ENCODE measurements around the gene STPG1.

STPG1 gene

DNA sequence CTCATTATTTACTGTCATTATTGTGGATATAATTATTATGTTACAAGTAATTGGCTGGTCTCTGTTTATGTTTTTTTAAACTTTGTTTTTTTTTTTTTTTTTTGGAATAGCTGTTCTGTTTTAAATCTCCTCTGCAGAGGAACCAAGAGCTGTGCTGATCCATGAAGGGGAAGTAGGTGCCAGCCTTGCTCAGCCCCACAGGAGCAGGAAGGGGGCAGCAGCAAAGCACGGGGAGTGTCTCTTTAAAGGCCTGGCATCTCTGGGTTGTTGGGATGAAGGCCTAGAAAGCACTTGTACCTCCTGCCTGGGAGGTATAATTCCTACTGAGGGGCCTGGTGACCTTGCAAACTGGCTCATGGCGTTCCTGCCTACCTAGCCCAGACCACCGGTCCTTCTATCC lies 96.9 kb downstream of the STPG1 start:
- DNase-seq: no peak

DNA sequence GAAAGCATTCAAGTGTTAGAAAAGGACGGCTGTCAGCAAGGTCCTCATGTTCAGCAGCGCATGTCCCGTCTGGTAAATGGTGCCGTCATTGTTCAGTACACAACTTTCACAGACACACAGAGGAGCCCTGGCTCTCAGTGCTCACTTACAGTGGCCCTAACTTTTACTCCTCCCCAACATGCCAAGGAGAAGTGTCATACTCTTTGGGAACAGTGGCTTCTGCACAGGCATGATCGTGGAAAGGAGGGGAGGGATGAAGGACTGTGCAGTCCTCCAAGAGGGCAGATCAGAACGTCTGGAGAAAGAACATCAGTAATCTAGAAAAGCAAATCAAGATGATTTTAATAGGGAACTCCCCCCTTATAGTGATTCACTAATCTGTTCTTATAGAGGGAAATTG lies 98.2 kb downstream of the STPG1 start:
- DNase-seq: peak; percentile 30

DNA sequence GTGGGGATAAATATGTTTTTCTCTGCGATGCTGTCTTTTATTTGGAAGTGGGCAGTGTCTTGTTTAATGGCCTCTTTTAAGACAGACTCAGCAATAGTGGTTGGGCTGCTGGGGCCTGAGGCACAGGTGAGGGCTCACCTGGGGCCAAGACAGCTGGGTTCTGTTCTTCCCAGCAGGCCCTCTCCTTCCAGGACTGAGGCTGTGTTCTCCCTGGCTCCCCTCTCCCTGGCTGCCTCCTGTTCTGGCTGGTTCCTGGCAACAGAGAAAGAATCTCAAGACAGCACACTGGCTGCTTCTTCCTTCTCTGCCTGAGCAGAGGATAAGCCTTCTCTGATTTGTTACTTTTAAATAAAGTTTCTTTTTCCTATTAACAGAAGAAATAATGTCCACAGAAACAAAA lies 101.8 kb downstream of the STPG1 start:
- no peak for DNase-seq

DNA sequence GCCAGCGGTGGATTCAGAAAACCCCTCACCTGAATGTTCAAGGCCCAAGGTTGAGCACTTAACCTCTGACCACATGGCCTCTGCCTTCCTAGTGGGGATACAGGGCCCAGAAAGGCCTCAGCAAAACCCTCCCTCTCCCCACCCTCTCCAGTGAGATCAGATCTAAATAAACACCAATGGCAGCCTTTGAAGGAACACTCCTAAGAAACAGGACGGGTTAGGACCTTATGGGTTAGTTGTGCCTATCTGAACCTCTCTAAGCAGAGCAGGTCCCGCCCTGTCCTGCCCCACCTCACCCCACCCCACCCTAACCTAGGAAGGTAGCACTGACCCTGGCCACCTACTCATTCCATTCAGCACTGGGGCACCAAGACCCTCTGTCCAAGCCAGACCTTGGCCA lies 102.3 kb downstream of the STPG1 start:
- DNase-seq: no peak

DNA sequence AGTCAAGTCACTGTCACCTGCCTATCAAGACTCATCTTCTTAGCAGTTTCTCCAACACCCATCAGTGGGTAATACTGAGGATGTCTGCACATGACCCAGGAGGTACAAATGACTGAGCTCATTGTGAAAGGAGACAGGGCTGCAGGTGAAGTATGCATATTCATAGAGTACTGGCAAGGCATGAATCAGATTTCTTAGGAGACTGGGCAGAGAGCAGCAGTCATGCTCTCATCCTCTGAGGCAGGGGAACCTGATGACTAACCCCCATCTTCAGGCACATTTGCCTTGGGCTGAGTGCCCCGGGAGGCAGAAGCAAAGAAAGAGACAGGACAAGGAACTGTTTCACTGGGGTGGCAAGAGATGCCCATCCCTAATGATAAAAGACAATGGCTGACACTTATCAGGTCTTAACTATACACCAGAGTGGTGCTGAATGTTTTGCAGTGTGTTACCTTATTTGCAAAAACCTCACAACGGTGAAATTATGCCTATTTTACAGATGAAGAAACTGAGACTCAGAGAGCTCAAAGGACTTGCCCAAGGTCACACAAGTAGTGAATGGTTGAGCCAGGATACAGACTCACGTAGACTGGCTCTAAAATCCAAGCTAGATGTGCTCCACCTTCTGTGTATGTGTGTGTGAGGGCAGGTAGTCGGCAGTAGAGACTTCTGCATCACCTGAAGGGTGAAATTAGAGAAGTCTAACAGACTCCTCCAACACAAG lies 103.7 kb downstream of the STPG1 start:
- no peak for DNase-seq

DNA sequence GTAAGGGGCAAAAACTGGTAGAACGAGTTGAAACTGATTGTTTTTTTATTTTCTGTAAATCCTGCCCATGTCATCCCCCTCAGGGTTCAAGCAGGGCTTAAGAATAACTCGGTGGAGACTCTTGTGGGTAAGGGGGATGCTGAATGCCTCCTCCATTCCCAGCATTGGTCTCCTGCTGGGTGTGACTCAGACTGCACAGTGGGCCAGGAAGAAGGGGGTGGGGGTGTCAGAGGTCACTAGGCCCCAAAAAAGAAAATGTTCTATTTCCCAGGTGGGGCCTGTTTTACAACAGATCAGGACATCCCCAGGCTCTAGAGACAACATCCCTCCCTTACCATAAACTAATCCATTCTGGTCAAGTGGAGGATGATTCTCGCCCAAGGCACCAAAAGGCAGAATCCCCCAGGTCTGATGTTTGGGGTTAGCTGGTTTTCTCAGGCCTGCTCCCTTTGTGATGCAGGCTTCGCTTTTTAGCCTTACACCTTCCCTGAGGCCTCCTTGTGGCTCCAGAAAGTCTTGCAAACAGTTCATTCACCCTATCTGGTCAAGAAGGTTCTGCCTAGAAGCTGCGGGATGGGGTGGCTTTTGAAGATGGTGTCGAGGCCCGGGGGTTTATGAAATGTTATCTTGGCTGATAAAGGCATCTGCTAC lies 105.1 kb downstream of the STPG1 start:
- DNase-seq: no peak

Data from NCI-H510A treated with DMSO at 0.1 percent for 48 hours (cell line).